ENCODE measurements around the gene AOPEP. TPM values are rescaled to one million over a fixed set of nuclear protein-coding genes. Genes with fewer than 3 reads are reported as not detected.
"Not testable (repeated sequence)": the region's sequence is repeated elsewhere in the genome, so short reads cannot be mapped to it uniquely, and the experiment has no call there.

Gene AOPEP
- total RNA-seq, 1 experiment from 2014 or later, result 39.6 TPM

GRCh38 chr9:94826044-94826443 is 99.5 kb downstream of the AOPEP start:
- Histone ChIP-seq H3K9me3 (replicated peaks) (no peaks in the 10 kb centered on the region), H3K36me3 (no peaks in the 10 kb centered on the region), H3K27me3 (replicated peaks) (no peaks in the 10 kb centered on the region), H3K27ac (no peak overlapping the region), H3K4me3 (no peak overlapping the region), H3K4me1 (replicated peaks) (peaks cover 38% of the 10 kb centered on the region)
- DNase-seq (ENCODE audit: low read depth in 1 of 2, low spot score in 2 of 2), result no peak

GRCh38 chr9:94826644-94827410 is 100.3 kb downstream of the AOPEP start:
- peaks cover 30% of the 10 kb centered on the region for H3K4me1 ChIP-seq (replicated peaks)
- H3K27me3 ChIP-seq (replicated peaks), result no peaks in the 10 kb centered on the region
- no peaks in the 10 kb centered on the region for H3K9me3 ChIP-seq (replicated peaks)
- no peak overlapping the region for H3K27ac ChIP-seq
- no peak overlapping the region for H3K4me3 ChIP-seq
- DNase-seq (ENCODE audit: low read depth in 1 of 2, low spot score in 2 of 2), result no peak
- no peaks in the 10 kb centered on the region for H3K36me3 ChIP-seq

GRCh38 chr9:94827584-94828304 is 101.2 kb downstream of the AOPEP start:
- H3K4me1 ChIP-seq (replicated peaks), result peaks cover 21% of the 10 kb centered on the region
- no peaks in the 10 kb centered on the region for H3K9me3 ChIP-seq (replicated peaks)
- no peaks in the 10 kb centered on the region for H3K36me3 ChIP-seq
- H3K27me3 ChIP-seq (replicated peaks), result no peaks in the 10 kb centered on the region
- H3K4me3 ChIP-seq, result no peak overlapping the region
- peak in 1 of 2 experiments; percentile 45 for DNase-seq (ENCODE audit: low read depth in 1 of 2, low spot score in 2 of 2)
- no peak overlapping the region for H3K27ac ChIP-seq

- no peak for DNase-seq (ENCODE audit: low read depth in 1 of 2, low spot score in 2 of 2)
- Histone ChIP-seq H3K4me3 (no peak overlapping the region), H3K27ac (no peak overlapping the region), H3K27me3 (replicated peaks) (no peaks in the 10 kb centered on the region), H3K9me3 (replicated peaks) (no peaks in the 10 kb centered on the region), H3K36me3 (no peaks in the 10 kb centered on the region), H3K4me1 (replicated peaks) (peaks cover 13% of the 10 kb centered on the region)
Measured at GRCh38 chr9:94829380-94830070, 103.0 kb downstream of the AOPEP start.

GRCh38 chr9:94830071-94830604 is 103.6 kb downstream of the AOPEP start:
- not testable (repeated sequence) for DNase-seq (ENCODE audit: low read depth in 1 of 2, low spot score in 2 of 2); H3K9me3 ChIP-seq (replicated peaks); H3K36me3 ChIP-seq; H3K4me3 ChIP-seq; H3K27ac ChIP-seq; H3K27me3 ChIP-seq (replicated peaks)
- H3K4me1 ChIP-seq (replicated peaks), result peaks cover 13% of the 10 kb centered on the region

GRCh38 chr9:94833802-94834201 is 107.3 kb downstream of the AOPEP start:
- H3K27ac ChIP-seq, result no peak overlapping the region
- DNase-seq (ENCODE audit: low read depth in 1 of 2, low spot score in 2 of 2), result no peak
- H3K4me3 ChIP-seq, result no peak overlapping the region
- H3K4me1 ChIP-seq (replicated peaks), result no peaks in the 10 kb centered on the region
- no peaks in the 10 kb centered on the region for H3K36me3 ChIP-seq
- H3K27me3 ChIP-seq (replicated peaks), result no peaks in the 10 kb centered on the region
- no peaks in the 10 kb centered on the region for H3K9me3 ChIP-seq (replicated peaks)

GRCh38 chr9:94837404-94837803 is 110.9 kb downstream of the AOPEP start:
- H3K36me3 ChIP-seq, result no peaks in the 10 kb centered on the region
- DNase-seq (ENCODE audit: low read depth in 1 of 2, low spot score in 2 of 2), result no peak

GRCh38 chr9:94839398-94839797 is 112.9 kb downstream of the AOPEP start:
- no peaks in the 10 kb centered on the region; the same call in 1 of the 2 replicates for H3K4me1 ChIP-seq (replicated peaks)
- no peak overlapping the region for H3K27ac ChIP-seq
- H3K27me3 ChIP-seq (replicated peaks), result no peaks in the 10 kb centered on the region
- H3K4me3 ChIP-seq, result no peak overlapping the region
- no peak for DNase-seq (ENCODE audit: low read depth in 1 of 2, low spot score in 2 of 2)
- no peaks in the 10 kb centered on the region for H3K36me3 ChIP-seq
- H3K9me3 ChIP-seq (replicated peaks), result no peaks in the 10 kb centered on the region

More at GRCh38 chr9:94837404-94837803, 110.9 kb downstream of the AOPEP start:
- Histone ChIP-seq H3K9me3 (replicated peaks) (no peaks in the 10 kb centered on the region), H3K4me3 (no peak overlapping the region), H3K4me1 (replicated peaks) (no peaks in the 10 kb centered on the region), H3K27ac (no peak overlapping the region), H3K27me3 (replicated peaks) (no peaks in the 10 kb centered on the region)

GRCh38 chr9:94840738-94841137 is 114.2 kb downstream of the AOPEP start:
- Histone ChIP-seq H3K36me3 (no peaks in the 10 kb centered on the region), H3K27ac (no peak overlapping the region), H3K9me3 (replicated peaks) (no peaks in the 10 kb centered on the region), H3K4me1 (replicated peaks) (no peaks in the 10 kb centered on the region; the same call in 1 of the 2 replicates), H3K4me3 (no peak overlapping the region), H3K27me3 (replicated peaks) (no peaks in the 10 kb centered on the region)
- no peak for DNase-seq (ENCODE audit: low read depth in 1 of 2, low spot score in 2 of 2)

GRCh38 chr9:94843134-94843533 is 116.6 kb downstream of the AOPEP start:
- Histone ChIP-seq H3K27ac (no peak overlapping the region), H3K27me3 (replicated peaks) (no peaks in the 10 kb centered on the region), H3K4me1 (replicated peaks) (peaks cover 6% of the 10 kb centered on the region), H3K4me3 (no peak overlapping the region), H3K36me3 (no peaks in the 10 kb centered on the region), H3K9me3 (replicated peaks) (no peaks in the 10 kb centered on the region)
- no peak for DNase-seq (ENCODE audit: low read depth in 1 of 2, low spot score in 2 of 2)

- Histone ChIP-seq H3K4me3 (no peak overlapping the region), H3K27me3 (replicated peaks) (no peaks in the 10 kb centered on the region), H3K4me1 (replicated peaks) (peaks cover 6% of the 10 kb centered on the region), H3K36me3 (no peaks in the 10 kb centered on the region), H3K9me3 (replicated peaks) (no peaks in the 10 kb centered on the region), H3K27ac (no peak overlapping the region)
- no peak for DNase-seq (ENCODE audit: low read depth in 1 of 2, low spot score in 2 of 2)
Measured at GRCh38 chr9:94846739-94847138, 120.2 kb downstream of the AOPEP start.

- H3K36me3 ChIP-seq, result no peaks in the 10 kb centered on the region
- no peak overlapping the region for H3K27ac ChIP-seq
- H3K27me3 ChIP-seq (replicated peaks), result no peaks in the 10 kb centered on the region
Measured at GRCh38 chr9:94847486-94847885, 121.0 kb downstream of the AOPEP start.

GRCh38 chr9:94848791-94849190 is 122.3 kb downstream of the AOPEP start:
- not testable (repeated sequence) for H3K9me3 ChIP-seq (replicated peaks); DNase-seq (ENCODE audit: low read depth in 1 of 2, low spot score in 2 of 2); H3K27ac ChIP-seq; H3K27me3 ChIP-seq (replicated peaks); H3K4me1 ChIP-seq (replicated peaks); H3K36me3 ChIP-seq; H3K4me3 ChIP-seq

More at GRCh38 chr9:94847486-94847885, 121.0 kb downstream of the AOPEP start:
- Histone ChIP-seq H3K4me1 (replicated peaks) (peaks cover 6% of the 10 kb centered on the region), H3K9me3 (replicated peaks) (no peaks in the 10 kb centered on the region), H3K4me3 (no peak overlapping the region)
- no peak for DNase-seq (ENCODE audit: low read depth in 1 of 2, low spot score in 2 of 2)

Measured in SJSA1 (cell line).